ENCODE data around the gene NATD1.
A peak's percentile ranks its signal among the peaks of the same experiment; 100 is the strongest.

Gene NATD1

GRCh38 chr17:21289902-21290571 lies 36.8 kb upstream of the NATD1 start:
- DNase-seq, result no peak

- DNase-seq, result no peak
Observed at GRCh38 chr17:21289175-21289901, 36.1 kb upstream of the NATD1 start.

GRCh38 chr17:21288571-21289017 lies 35.4 kb upstream of the NATD1 start:
- DNase-seq, result peak; percentile 31

GRCh38 chr17:21287703-21288449 lies 34.7 kb upstream of the NATD1 start:
- peak; percentile 96 for DNase-seq

GRCh38 chr17:21286909-21287702 lies 33.9 kb upstream of the NATD1 start:
- DNase-seq, result no peak

- DNase-seq, result peak; percentile 67
Observed at GRCh38 chr17:21286066-21286770, 33.0 kb upstream of the NATD1 start.

GRCh38 chr17:21285164-21286065 lies 32.2 kb upstream of the NATD1 start:
- DNase-seq, result no peak

- peak; percentile 98 for DNase-seq
Observed at GRCh38 chr17:21284319-21285163, 31.3 kb upstream of the NATD1 start, which contains the start of gene MAP2K3. TSS of gene MAP2K3 (plus strand) at chr17:21284711. CDS start at chr17:21284921, 210 bp downstream.

- no peak for DNase-seq
Observed at GRCh38 chr17:21283482-21284318, 30.5 kb upstream of the NATD1 start.

GRCh38 chr17:21282850-21283249 lies 29.6 kb upstream of the NATD1 start:
- no peak for DNase-seq

- DNase-seq, result no peak
Observed at GRCh38 chr17:21282231-21282630, 29.0 kb upstream of the NATD1 start.

- peak; percentile 85 for DNase-seq
Observed at GRCh38 chr17:21280081-21280518, 26.9 kb upstream of the NATD1 start.

GRCh38 chr17:21279582-21279981 lies 26.4 kb upstream of the NATD1 start:
- no peak for DNase-seq

GRCh38 chr17:21279198-21279535 lies 26.0 kb upstream of the NATD1 start:
- no peak for DNase-seq

GRCh38 chr17:21278450-21279197 lies 25.4 kb upstream of the NATD1 start:
- peak; percentile 49 for DNase-seq

GRCh38 chr17:21277332-21277731 lies 24.1 kb upstream of the NATD1 start:
- DNase-seq, result no peak

GRCh38 chr17:21276264-21276588 lies 23.0 kb upstream of the NATD1 start:
- DNase-seq, result no peak

GRCh38 chr17:21275579-21276263 lies 22.5 kb upstream of the NATD1 start:
- peak; percentile 92 for DNase-seq
